ENCODE data around the gene FAM83B.
A peak's percentile ranks its signal among the peaks of the same experiment; 100 is the strongest.

The FAM83B gene

GRCh38 chr6:54988576-54988975 lies 142.0 kb downstream of the FAM83B start:
- no peak for TF ChIP-seq CTCF (conservative IDR thresholded peaks at IDR 0.05; ENCODE audit: low read depth)
- peak; percentile 17 for DNase-seq (ENCODE audit: low spot score)
- ChIA-PET CTCF (interaction anchor here (0.6 kb wide), 1 partner anchor 291 kb away, joined by 4 read pairs; no protein-coding TSS in a partner anchor), POLR2A (ENCODE audit: low non-redundant PET) (no interaction called here)
- H3K27ac ChIP-seq: no peak overlapping the region

- ChIA-PET POLR2A (ENCODE audit: low non-redundant PET) (no interaction called here), CTCF (no interaction called here)
- DNase-seq (ENCODE audit: low spot score): no peak
- H3K27ac ChIP-seq: no peak overlapping the region
- no peak for TF ChIP-seq CTCF (conservative IDR thresholded peaks at IDR 0.05; ENCODE audit: low read depth)
Measured at GRCh38 chr6:54990001-54990400, 143.4 kb downstream of the FAM83B start.
